Tibial nerve (tissue), 3 donors: ENCODE results near the gene GALNT14.

Source experiments
- POLR2A ChIP-seq, 2 donors: fragments of 450-650 bp; IDR thresholded peaks; one replicate each; pipeline ENCODE4 v1.6.1; 2017; ENCODE audit warnings: antibody characterized with exemption in 2 of 2, mild to moderate bottlenecking in 2 of 2, moderate library complexity in 2 of 2
- TF ChIP-seq, protein P1 (sequence below), 5 experiments: fragments of 200-600 bp in 3 of 5; fragments of 450-650 bp in 2 of 5; sonication (generic) in 3 of 5; IDR thresholded peaks; one replicate each; pipeline ENCODE4 v1.5.1; 2016 to 2019; ENCODE audit warnings: antibody characterized with exemption in 5 of 5, mild to moderate bottlenecking in 3 of 5, moderate library complexity in 2 of 5

DNA sequence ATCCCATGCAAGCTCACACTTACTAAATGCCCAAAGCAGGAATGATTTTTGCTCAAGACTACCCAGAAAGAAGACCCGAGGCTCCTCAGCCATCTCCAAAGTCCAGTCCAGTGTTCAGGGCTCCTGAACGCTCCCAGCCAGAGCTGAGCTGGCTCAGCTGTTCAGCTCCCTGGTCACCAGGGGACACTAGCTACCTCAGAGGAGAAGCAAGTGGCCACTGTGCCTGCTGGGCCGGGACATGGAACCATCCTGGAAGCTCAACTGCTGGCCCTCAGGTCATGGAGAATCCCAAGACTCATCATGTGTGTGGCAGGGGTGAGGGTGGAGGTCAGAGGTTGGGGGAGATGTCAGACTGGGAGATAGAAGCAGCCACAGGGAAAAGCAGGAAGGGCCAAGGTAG lies 89.0 kb downstream of the GALNT14 start:
- no peak for TF ChIP-seq POLR2A (IDR thresholded peaks at IDR 0.05)
- TF ChIP-seq, protein P1, sequence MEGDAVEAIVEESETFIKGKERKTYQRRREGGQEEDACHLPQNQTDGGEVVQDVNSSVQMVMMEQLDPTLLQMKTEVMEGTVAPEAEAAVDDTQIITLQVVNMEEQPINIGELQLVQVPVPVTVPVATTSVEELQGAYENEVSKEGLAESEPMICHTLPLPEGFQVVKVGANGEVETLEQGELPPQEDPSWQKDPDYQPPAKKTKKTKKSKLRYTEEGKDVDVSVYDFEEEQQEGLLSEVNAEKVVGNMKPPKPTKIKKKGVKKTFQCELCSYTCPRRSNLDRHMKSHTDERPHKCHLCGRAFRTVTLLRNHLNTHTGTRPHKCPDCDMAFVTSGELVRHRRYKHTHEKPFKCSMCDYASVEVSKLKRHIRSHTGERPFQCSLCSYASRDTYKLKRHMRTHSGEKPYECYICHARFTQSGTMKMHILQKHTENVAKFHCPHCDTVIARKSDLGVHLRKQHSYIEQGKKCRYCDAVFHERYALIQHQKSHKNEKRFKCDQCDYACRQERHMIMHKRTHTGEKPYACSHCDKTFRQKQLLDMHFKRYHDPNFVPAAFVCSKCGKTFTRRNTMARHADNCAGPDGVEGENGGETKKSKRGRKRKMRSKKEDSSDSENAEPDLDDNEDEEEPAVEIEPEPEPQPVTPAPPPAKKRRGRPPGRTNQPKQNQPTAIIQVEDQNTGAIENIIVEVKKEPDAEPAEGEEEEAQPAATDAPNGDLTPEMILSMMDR (IDR thresholded peaks at IDR 0.05) = no peak
